Uterus (tissue), 2 donors: ENCODE measurements around the gene FAM89B.

ENCODE experiments used
- CTCF ChIP-seq, 4 experiments: fragments of 200-600 bp in 2 of 4; fragments of 450-650 bp in 2 of 4; sonication (generic) in 2 of 4; IDR thresholded peaks; one replicate each; pipeline ENCODE4 v1.5.1; 2016 to 2019; ENCODE audit warnings: antibody characterized with exemption in 4 of 4, mild to moderate bottlenecking in 2 of 4, moderate library complexity in 1 of 4
- POLR2A ChIP-seq, 2 donors: fragments of 450-650 bp; IDR thresholded peaks; one replicate each; pipeline ENCODE4 v1.6.1; 2016; ENCODE audit warnings: antibody characterized with exemption in 2 of 2, mild to moderate bottlenecking in 1 of 2, moderate library complexity in 1 of 2

- TF ChIP-seq CTCF (IDR thresholded peaks at IDR 0.05) (no peak), POLR2A (IDR thresholded peaks at IDR 0.05) (no peak)
These were observed 27.0 kb downstream of the FAM89B start for GRCh38 chr11:65599216-65599954.
